Uterus (tissue), 4 donors: ENCODE measurements around the gene EHMT1. TPM values are rescaled to one million over a fixed set of nuclear protein-coding genes. Genes with fewer than 3 reads are reported as not detected.

ENCODE experiments used
- DNase-seq, 2 donors: peaks; one replicate each; pipeline ENCODE4 v3.0.0-alpha.2; 2019 to 2020
- H3K27ac ChIP-seq, 2 donors: fragments of 200-600 bp; sonication (generic); 1 replicate in 1 of 2; 2 replicates in 1 of 2; pipeline ENCODE4 v1.5.1; 2016 to 2018
- H3K27me3 ChIP-seq, 2 donors: fragments of 200-600 bp; sonication (generic); one replicate each; pipeline ENCODE4 v1.5.1; 2018 to 2019; ENCODE audit warnings: control low read depth in 1 of 2
- H3K36me3 ChIP-seq, 2 donors: fragments of 200-600 bp; sonication (generic); one replicate each; pipeline ENCODE4 v1.5.1; 2019; ENCODE audit warnings: control low read depth in 1 of 2
- H3K4me1 ChIP-seq, 2 donors: fragments of 200-600 bp; sonication (generic); one replicate each; pipeline ENCODE4 v1.5.1; 2018 to 2019; ENCODE audit warnings: control low read depth in 1 of 2
- H3K4me3 ChIP-seq, 2 donors: fragments of 200-600 bp; sonication (generic); 1 replicate in 1 of 2; 2 replicates in 1 of 2; pipeline ENCODE4 v1.5.1; 2018 to 2019; ENCODE audit warnings: mild to moderate bottlenecking in 1 of 2
- H3K9me3 ChIP-seq, 2 donors: fragments of 200-600 bp; sonication (generic); one replicate each; pipeline ENCODE4 v1.5.1; 2019; ENCODE audit warnings: control low read depth in 1 of 2
- CTCF ChIP-seq, 4 experiments: fragments of 200-600 bp in 2 of 4; fragments of 450-650 bp in 2 of 4; sonication (generic) in 2 of 4; IDR thresholded peaks; one replicate each; pipeline ENCODE4 v1.5.1; 2016 to 2019; ENCODE audit warnings: antibody characterized with exemption in 4 of 4, mild to moderate bottlenecking in 2 of 4, moderate library complexity in 1 of 4
- POLR2A ChIP-seq, 2 donors: fragments of 450-650 bp; IDR thresholded peaks; one replicate each; pipeline ENCODE4 v1.6.1; 2016; ENCODE audit warnings: antibody characterized with exemption in 2 of 2, mild to moderate bottlenecking in 1 of 2, moderate library complexity in 1 of 2
- intact Hi-C: fragments of 100-400 bp; cut with DNase I; formaldehyde crosslinking; loops from one replicate; pipeline ENCODE4 v1.15.1; 2023; ENCODE audit warnings: low total_unique reads
- total RNA-seq, 4 donors: library from RNA; depleted of rRNA in 3 of 4; stranded (reverse); fragments of >200 nt in 3 of 4; gene quantifications; one replicate each; pipeline versions ENCODE4 v1.1.0 to v1.2.4, GENCODE V29; 2014 to 2023
- donor health status: DM: yes; HTN: yes; CAD: no.

EHMT1 gene
- total RNA-seq, 4 donors from 2014 or later = 32.6 to 109 (median 74.9) TPM

DNA sequence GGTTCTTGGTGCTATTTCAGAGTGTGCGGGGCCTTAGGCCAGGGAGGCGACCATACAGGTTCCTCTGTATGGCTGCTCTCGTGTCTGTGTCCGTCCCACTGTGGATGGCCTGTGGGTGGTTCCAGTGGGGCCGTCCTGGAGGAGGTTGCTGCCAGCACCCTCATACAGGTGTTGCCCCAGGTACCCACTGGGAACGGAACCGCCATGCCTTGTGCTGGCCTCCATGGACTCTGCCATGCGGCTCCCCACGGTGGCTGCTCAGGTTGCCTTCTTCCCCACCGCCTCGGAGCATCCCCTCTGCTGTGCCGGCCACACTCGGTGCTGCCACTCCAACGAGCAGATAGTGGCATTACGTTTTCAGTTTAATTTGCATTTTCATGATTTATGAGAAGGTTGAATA, 129.5 kb downstream of the EHMT1 start:
- Histone ChIP-seq H3K27me3 (no peaks in the 10 kb centered on the region), H3K4me3 (no peak overlapping the region), H3K4me1 (no peaks in the 10 kb centered on the region), H3K9me3 (no peaks in the 10 kb centered on the region), H3K27ac (no peak overlapping the region), H3K36me3 (no peaks in the 10 kb centered on the region)
- no peak for DNase-seq
- intact Hi-C loops = no loop called here
- TF ChIP-seq CTCF (IDR thresholded peaks at IDR 0.05) = no peak
- TF ChIP-seq POLR2A (IDR thresholded peaks at IDR 0.05) = no peak

DNA sequence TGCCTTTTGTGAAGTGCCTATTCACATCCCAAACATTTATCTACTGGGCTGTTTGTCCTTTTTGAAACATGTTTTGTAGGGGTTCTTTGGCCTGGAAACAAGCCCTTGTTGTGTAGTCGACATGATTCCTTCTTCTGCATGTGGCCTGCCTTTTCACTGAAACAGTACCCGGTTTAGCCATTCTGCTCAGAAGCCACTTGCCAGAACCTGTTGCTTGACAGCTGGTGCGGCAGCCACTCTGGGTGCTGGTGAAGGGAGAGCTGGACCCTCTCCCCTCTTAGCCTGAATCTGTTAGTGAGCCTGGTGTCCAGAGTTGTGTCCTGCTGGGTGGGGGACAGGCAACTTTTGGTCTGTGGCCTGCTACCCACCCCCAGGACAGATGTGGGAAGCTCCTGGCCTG, 129.9 kb downstream of the EHMT1 start:
- no peak for DNase-seq
- Histone ChIP-seq H3K9me3 (no peaks in the 10 kb centered on the region), H3K27ac (no peak overlapping the region), H3K4me1 (no peaks in the 10 kb centered on the region), H3K27me3 (no peaks in the 10 kb centered on the region), H3K4me3 (no peak overlapping the region), H3K36me3 (no peaks in the 10 kb centered on the region)
- intact Hi-C loops = no loop called here
- TF ChIP-seq CTCF (IDR thresholded peaks at IDR 0.05) = no peak
- no peak for TF ChIP-seq POLR2A (IDR thresholded peaks at IDR 0.05)

GRCh38 chr9:137749511-137749910, 130.7 kb downstream of the EHMT1 start:
- no peaks in the 10 kb centered on the region for H3K4me1 ChIP-seq
- H3K36me3 ChIP-seq = no peaks in the 10 kb centered on the region
- DNase-seq = no peak
- no peak for TF ChIP-seq POLR2A (IDR thresholded peaks at IDR 0.05)
- no peak for TF ChIP-seq CTCF (IDR thresholded peaks at IDR 0.05)
- H3K4me3 ChIP-seq = no peak overlapping the region
- no peak overlapping the region for H3K27ac ChIP-seq
- H3K27me3 ChIP-seq = no peaks in the 10 kb centered on the region
- intact Hi-C loops = no loop called here
- no peaks in the 10 kb centered on the region for H3K9me3 ChIP-seq

DNA sequence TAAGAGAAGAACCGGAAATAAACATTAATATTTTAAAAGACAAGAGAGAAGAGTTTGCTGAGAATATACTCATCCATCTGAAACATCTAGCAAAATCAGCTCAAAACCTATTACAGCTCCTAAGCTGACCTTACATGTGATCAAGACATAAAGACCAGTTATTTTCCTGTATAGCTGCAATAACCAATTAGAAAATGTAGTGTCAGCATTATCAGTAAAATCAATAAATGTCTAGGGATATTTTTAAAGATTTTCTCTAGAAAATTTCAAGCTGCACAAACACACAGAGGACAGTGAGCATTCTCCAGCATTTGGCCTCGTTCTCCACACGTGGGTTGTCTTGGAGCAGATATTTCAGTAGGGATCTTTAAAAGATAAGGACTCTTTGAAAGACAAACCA, 131.2 kb downstream of the EHMT1 start:
- no peak overlapping the region for H3K4me3 ChIP-seq
- no peak overlapping the region for H3K27ac ChIP-seq
- no peaks in the 10 kb centered on the region for H3K9me3 ChIP-seq
- H3K27me3 ChIP-seq = no peaks in the 10 kb centered on the region
- DNase-seq = no peak
- no peaks in the 10 kb centered on the region for H3K36me3 ChIP-seq
- no peaks in the 10 kb centered on the region for H3K4me1 ChIP-seq
- no peak for TF ChIP-seq POLR2A (IDR thresholded peaks at IDR 0.05)
- TF ChIP-seq CTCF (IDR thresholded peaks at IDR 0.05) = no peak
- intact Hi-C loops = no loop called here

GRCh38 chr9:137750566-137750965, 131.8 kb downstream of the EHMT1 start:
- intact Hi-C loops = no loop called here
- Histone ChIP-seq H3K27ac (no peak overlapping the region), H3K4me3 (no peak overlapping the region), H3K4me1 (no peaks in the 10 kb centered on the region), H3K36me3 (no peaks in the 10 kb centered on the region), H3K9me3 (no peaks in the 10 kb centered on the region), H3K27me3 (no peaks in the 10 kb centered on the region)
- DNase-seq = no peak
- TF ChIP-seq POLR2A (IDR thresholded peaks at IDR 0.05) (no peak), CTCF (IDR thresholded peaks at IDR 0.05) (no peak)
